GM23338 (cell line): Measurements from ENCODE around the gene ISG15. TPM values are rescaled to one million over a fixed set of nuclear protein-coding genes. Genes with fewer than 3 reads are reported as not detected.

ENCODE experiments used
- ATAC-seq: fragments of 200-7000 bp; cut with Tn5 transposase; 3 replicates; pipeline ENCODE4 v1.9.1; 2020
- DNase-seq: peaks from one replicate; pipeline ENCODE4 v3.0.0-alpha.2; 2015; ENCODE audit warnings: low spot score
- H2AFZ ChIP-seq: fragments of 200-600 bp; sonication (generic); 2 replicates; pipeline ENCODE4 v1.8.0; 2016; ENCODE audit warnings: antibody characterized with exemption, mild to moderate bottlenecking, moderate library complexity
- H3F3A ChIP-seq: fragments of 200-600 bp; sonication (generic); replicated peaks from 2 replicates; pipeline ENCODE4 v1.8.0; 2017; ENCODE audit warnings: antibody characterized with exemption, mixed run types, low read depth
- H3K27ac ChIP-seq: fragments of 200-600 bp; sonication (generic); 2 replicates; pipeline ENCODE4 v1.6.1; 2016; ENCODE audit warnings: low read depth
- H3K27me3 ChIP-seq: fragments of 200-600 bp; sonication (generic); 2 replicates; pipeline ENCODE4 v1.8.0; 2016; ENCODE audit warnings: mild to moderate bottlenecking, mixed run types, moderate library complexity; ENCODE audit not compliant: insufficient read depth
- H3K36me3 ChIP-seq: fragments of 200-600 bp; sonication (generic); 2 replicates; pipeline ENCODE4 v1.8.0; 2016; ENCODE audit warnings: mild to moderate bottlenecking; ENCODE audit not compliant: insufficient read depth
- H3K4me1 ChIP-seq: fragments of 200-600 bp; sonication (generic); 2 replicates; pipeline ENCODE4 v1.8.0; 2016; ENCODE audit warnings: mild to moderate bottlenecking, moderate library complexity; ENCODE audit not compliant: insufficient read depth
- H3K4me2 ChIP-seq: fragments of 200-600 bp; sonication (generic); 2 replicates; pipeline ENCODE4 v1.7.1; 2017; ENCODE audit warnings: mixed run types
- H3K4me3 ChIP-seq: fragments of 200-600 bp; sonication (generic); 2 replicates; pipeline ENCODE4 v1.6.1; 2016; ENCODE audit warnings: mixed run types
- H3K79me2 ChIP-seq: fragments of 200-600 bp; sonication (generic); replicated peaks from 2 replicates; pipeline ENCODE4 v1.8.0; 2017; ENCODE audit warnings: mild to moderate bottlenecking; ENCODE audit not compliant: insufficient read depth
- H3K9me2 ChIP-seq: fragments of 200-600 bp; sonication (generic); 2 replicates; pipeline ENCODE4 v1.8.0; 2017; ENCODE audit not compliant: insufficient read depth
- H4K20me1 ChIP-seq: fragments of 200-600 bp; sonication (generic); replicated peaks from 2 replicates; pipeline ENCODE4 v1.8.0; 2017; ENCODE audit warnings: mild to moderate bottlenecking; ENCODE audit not compliant: insufficient read depth
- H3K27ac Mint-ChIP-seq: 2 replicates; pipeline ENCODE4 v1.8.0; 2020; ENCODE audit warnings: inconsistent platforms, mild to moderate bottlenecking, moderate library complexity, mixed read lengths
- H3K27me3 Mint-ChIP-seq: 3 replicates; pipeline ENCODE4 v1.8.0; 2022; ENCODE audit warnings: low read depth, mild to moderate bottlenecking, moderate library complexity, mixed read lengths, inconsistent platforms; ENCODE audit not compliant: insufficient read depth, poor library complexity
- H3K36me3 Mint-ChIP-seq: 3 replicates; pipeline ENCODE4 v1.8.0; 2021; ENCODE audit warnings: low read depth, mild to moderate bottlenecking, inconsistent platforms, moderate library complexity, mixed read lengths
- H3K4me1 Mint-ChIP-seq: 3 replicates; pipeline ENCODE4 v1.8.0; 2020; ENCODE audit warnings: mild to moderate bottlenecking, inconsistent platforms, mixed read lengths
- H3K4me3 Mint-ChIP-seq: 3 replicates; pipeline ENCODE4 v1.8.0; 2021; ENCODE audit warnings: moderate library complexity, mild to moderate bottlenecking, inconsistent platforms, mixed read lengths
- H3K9me3 Mint-ChIP-seq: 3 replicates; pipeline ENCODE4 v1.8.0; 2020; ENCODE audit warnings: moderate library complexity, mild to moderate bottlenecking, inconsistent platforms, mixed read lengths
- CREB1 ChIP-seq: fragments of 250-450 bp; sonication (Bioruptor Pico); IDR thresholded peaks from 2 replicates; pipeline ENCODE4 v1.5.0; 2020; ENCODE audit warnings: low read depth, mild to moderate bottlenecking, moderate library complexity
- EZH2 ChIP-seq: fragments of 200-600 bp; sonication (generic); IDR thresholded peaks from one replicate; pipeline ENCODE4 v1.8.0; 2017; ENCODE audit warnings: antibody characterized with exemption, mild to moderate bottlenecking, low read depth; ENCODE audit not compliant: unreplicated experiment
- EZH2phosphoT487 ChIP-seq: fragments of 200-600 bp; sonication (generic); IDR thresholded peaks from one replicate; pipeline ENCODE4 v1.8.1; 2018; ENCODE audit warnings: antibody characterized with exemption; ENCODE audit not compliant: unreplicated experiment
- JUNB ChIP-seq: IDR thresholded peaks from one replicate; pipeline ENCODE4 v1.6.1; 2016; ENCODE audit warnings: antibody characterized with exemption; ENCODE audit not compliant: unreplicated experiment
- NANOG ChIP-seq: IDR thresholded peaks from 2 replicates; pipeline ENCODE4 v1.6.1; 2016; ENCODE audit warnings: antibody characterized with exemption, borderline replicate concordance
- POLR2AphosphoS5 ChIP-seq: IDR thresholded peaks from 2 replicates; pipeline ENCODE4 v1.6.1; 2016; ENCODE audit warnings: antibody characterized with exemption, low read depth
- STAT1 ChIP-seq: IDR thresholded peaks from one replicate; pipeline ENCODE4 v1.6.1; 2016; ENCODE audit warnings: antibody characterized with exemption; ENCODE audit not compliant: unreplicated experiment
- ZNF114 ChIP-seq: fragments of 250-450 bp; sonication (Bioruptor Pico); IDR thresholded peaks from 2 replicates; pipeline ENCODE4 v1.5.0; 2020; ENCODE audit warnings: mild to moderate bottlenecking, moderate library complexity
- ZNF331 ChIP-seq: fragments of 250-450 bp; sonication (Bioruptor Pico); IDR thresholded peaks from 2 replicates; pipeline ENCODE4 v1.5.0; 2020; ENCODE audit warnings: low read depth, mild to moderate bottlenecking, moderate library complexity
- polyA plus RNA-seq: library from polyadenylated mRNA; unstranded; fragments of >200 nt; fragmentation: Nextera tagmentation; extraction: Ambion mirVana; gene quantifications from 2 replicates; pipeline ENCODE4 v1.2.1, GENCODE V29; 2016
- total RNA-seq: library from RNA; depleted of rRNA; stranded (reverse); fragments of >200 nt; shearing (Covaris generic); gene quantifications from 2 replicates; pipeline ENCODE4 v1.2.3, GENCODE V29; 2014
- TF ChIP-seq, protein P1 (sequence below), 2 experiments: fragments of 200-600 bp in 1 of 2; sonication (generic) in 1 of 2; conservative IDR thresholded peaks; 2 replicates each; pipeline versions ENCODE4 v1.5.1 to v1.6.1; 2016 to 2017; ENCODE audit warnings: antibody characterized with exemption in 2 of 2, low read depth in 2 of 2, mild to moderate bottlenecking in 2 of 2, moderate library complexity in 1 of 2
- TF ChIP-seq, protein P2 (sequence below): IDR thresholded peaks from 2 replicates; pipeline ENCODE4 v1.6.1; 2016; ENCODE audit warnings: antibody characterized with exemption
- TF ChIP-seq, protein P3 (sequence below): IDR thresholded peaks from one replicate; pipeline ENCODE4 v1.6.1; 2018; ENCODE audit warnings: antibody characterized with exemption; ENCODE audit not compliant: unreplicated experiment
- TF ChIP-seq, protein P4 (sequence below): fragments of 250-450 bp; sonication (Bioruptor Pico); IDR thresholded peaks from 2 replicates; pipeline ENCODE4 v1.5.0; 2020; ENCODE audit warnings: mild to moderate bottlenecking, moderate library complexity

ISG15 gene
- total and polyA plus RNA-seq, 2 experiments from 2014 or later, result 52.9 to 101 TPM

DNA sequence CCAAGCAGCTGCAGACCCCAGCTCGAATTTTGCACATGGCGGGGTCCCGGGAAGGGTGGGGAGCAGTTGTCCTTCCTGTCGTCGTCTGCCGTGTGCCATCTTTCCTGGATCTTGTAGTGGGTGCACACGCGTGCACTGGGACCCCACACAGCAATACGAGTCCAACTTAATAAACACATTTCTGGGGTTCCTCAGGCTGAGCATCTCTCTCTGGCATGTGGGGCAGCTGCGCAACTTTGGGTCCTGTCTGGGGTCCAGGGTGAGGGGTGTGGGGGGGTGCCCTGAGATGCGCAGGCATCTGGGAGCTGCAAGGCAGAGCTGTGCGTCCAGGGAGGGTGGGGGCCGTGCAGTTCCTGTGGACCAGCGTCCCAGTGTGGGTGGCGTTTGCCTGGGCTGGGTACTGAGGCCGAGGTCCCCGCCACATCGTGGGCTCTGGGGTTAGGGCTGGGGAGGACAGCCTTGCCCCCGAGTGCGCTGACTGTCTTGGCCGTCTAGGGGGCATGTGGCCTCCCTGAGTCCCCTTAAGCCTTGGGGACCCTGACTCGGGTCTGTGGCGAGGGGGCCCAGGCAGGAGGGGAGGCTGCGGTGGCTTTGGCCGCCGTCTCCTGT, 47.7 kb upstream of the ISG15 start:
- TF ChIP-seq, protein P1, sequence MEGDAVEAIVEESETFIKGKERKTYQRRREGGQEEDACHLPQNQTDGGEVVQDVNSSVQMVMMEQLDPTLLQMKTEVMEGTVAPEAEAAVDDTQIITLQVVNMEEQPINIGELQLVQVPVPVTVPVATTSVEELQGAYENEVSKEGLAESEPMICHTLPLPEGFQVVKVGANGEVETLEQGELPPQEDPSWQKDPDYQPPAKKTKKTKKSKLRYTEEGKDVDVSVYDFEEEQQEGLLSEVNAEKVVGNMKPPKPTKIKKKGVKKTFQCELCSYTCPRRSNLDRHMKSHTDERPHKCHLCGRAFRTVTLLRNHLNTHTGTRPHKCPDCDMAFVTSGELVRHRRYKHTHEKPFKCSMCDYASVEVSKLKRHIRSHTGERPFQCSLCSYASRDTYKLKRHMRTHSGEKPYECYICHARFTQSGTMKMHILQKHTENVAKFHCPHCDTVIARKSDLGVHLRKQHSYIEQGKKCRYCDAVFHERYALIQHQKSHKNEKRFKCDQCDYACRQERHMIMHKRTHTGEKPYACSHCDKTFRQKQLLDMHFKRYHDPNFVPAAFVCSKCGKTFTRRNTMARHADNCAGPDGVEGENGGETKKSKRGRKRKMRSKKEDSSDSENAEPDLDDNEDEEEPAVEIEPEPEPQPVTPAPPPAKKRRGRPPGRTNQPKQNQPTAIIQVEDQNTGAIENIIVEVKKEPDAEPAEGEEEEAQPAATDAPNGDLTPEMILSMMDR (conservative IDR thresholded peaks at IDR 0.05; ENCODE audit: low read depth in 2 of 2), result no peak
- TF ChIP-seq, protein P2, sequence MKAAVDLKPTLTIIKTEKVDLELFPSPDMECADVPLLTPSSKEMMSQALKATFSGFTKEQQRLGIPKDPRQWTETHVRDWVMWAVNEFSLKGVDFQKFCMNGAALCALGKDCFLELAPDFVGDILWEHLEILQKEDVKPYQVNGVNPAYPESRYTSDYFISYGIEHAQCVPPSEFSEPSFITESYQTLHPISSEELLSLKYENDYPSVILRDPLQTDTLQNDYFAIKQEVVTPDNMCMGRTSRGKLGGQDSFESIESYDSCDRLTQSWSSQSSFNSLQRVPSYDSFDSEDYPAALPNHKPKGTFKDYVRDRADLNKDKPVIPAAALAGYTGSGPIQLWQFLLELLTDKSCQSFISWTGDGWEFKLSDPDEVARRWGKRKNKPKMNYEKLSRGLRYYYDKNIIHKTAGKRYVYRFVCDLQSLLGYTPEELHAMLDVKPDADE, result no peak
- TF ChIP-seq STAT1 (no peak), EZH2 (no peak), EZH2phosphoT487 (no peak), ZNF331 (CRISPR knock-in tag) (no peak), NANOG (no peak), CREB1 (CRISPR knock-in tag) (no peak), JUNB (no peak), POLR2AphosphoS5 (no peak), ZNF114 (CRISPR knock-in tag) (no peak)
- TF ChIP-seq, protein P3, sequence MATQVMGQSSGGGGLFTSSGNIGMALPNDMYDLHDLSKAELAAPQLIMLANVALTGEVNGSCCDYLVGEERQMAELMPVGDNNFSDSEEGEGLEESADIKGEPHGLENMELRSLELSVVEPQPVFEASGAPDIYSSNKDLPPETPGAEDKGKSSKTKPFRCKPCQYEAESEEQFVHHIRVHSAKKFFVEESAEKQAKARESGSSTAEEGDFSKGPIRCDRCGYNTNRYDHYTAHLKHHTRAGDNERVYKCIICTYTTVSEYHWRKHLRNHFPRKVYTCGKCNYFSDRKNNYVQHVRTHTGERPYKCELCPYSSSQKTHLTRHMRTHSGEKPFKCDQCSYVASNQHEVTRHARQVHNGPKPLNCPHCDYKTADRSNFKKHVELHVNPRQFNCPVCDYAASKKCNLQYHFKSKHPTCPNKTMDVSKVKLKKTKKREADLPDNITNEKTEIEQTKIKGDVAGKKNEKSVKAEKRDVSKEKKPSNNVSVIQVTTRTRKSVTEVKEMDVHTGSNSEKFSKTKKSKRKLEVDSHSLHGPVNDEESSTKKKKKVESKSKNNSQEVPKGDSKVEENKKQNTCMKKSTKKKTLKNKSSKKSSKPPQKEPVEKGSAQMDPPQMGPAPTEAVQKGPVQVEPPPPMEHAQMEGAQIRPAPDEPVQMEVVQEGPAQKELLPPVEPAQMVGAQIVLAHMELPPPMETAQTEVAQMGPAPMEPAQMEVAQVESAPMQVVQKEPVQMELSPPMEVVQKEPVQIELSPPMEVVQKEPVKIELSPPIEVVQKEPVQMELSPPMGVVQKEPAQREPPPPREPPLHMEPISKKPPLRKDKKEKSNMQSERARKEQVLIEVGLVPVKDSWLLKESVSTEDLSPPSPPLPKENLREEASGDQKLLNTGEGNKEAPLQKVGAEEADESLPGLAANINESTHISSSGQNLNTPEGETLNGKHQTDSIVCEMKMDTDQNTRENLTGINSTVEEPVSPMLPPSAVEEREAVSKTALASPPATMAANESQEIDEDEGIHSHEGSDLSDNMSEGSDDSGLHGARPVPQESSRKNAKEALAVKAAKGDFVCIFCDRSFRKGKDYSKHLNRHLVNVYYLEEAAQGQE, result no peak
- TF ChIP-seq, protein P4, sequence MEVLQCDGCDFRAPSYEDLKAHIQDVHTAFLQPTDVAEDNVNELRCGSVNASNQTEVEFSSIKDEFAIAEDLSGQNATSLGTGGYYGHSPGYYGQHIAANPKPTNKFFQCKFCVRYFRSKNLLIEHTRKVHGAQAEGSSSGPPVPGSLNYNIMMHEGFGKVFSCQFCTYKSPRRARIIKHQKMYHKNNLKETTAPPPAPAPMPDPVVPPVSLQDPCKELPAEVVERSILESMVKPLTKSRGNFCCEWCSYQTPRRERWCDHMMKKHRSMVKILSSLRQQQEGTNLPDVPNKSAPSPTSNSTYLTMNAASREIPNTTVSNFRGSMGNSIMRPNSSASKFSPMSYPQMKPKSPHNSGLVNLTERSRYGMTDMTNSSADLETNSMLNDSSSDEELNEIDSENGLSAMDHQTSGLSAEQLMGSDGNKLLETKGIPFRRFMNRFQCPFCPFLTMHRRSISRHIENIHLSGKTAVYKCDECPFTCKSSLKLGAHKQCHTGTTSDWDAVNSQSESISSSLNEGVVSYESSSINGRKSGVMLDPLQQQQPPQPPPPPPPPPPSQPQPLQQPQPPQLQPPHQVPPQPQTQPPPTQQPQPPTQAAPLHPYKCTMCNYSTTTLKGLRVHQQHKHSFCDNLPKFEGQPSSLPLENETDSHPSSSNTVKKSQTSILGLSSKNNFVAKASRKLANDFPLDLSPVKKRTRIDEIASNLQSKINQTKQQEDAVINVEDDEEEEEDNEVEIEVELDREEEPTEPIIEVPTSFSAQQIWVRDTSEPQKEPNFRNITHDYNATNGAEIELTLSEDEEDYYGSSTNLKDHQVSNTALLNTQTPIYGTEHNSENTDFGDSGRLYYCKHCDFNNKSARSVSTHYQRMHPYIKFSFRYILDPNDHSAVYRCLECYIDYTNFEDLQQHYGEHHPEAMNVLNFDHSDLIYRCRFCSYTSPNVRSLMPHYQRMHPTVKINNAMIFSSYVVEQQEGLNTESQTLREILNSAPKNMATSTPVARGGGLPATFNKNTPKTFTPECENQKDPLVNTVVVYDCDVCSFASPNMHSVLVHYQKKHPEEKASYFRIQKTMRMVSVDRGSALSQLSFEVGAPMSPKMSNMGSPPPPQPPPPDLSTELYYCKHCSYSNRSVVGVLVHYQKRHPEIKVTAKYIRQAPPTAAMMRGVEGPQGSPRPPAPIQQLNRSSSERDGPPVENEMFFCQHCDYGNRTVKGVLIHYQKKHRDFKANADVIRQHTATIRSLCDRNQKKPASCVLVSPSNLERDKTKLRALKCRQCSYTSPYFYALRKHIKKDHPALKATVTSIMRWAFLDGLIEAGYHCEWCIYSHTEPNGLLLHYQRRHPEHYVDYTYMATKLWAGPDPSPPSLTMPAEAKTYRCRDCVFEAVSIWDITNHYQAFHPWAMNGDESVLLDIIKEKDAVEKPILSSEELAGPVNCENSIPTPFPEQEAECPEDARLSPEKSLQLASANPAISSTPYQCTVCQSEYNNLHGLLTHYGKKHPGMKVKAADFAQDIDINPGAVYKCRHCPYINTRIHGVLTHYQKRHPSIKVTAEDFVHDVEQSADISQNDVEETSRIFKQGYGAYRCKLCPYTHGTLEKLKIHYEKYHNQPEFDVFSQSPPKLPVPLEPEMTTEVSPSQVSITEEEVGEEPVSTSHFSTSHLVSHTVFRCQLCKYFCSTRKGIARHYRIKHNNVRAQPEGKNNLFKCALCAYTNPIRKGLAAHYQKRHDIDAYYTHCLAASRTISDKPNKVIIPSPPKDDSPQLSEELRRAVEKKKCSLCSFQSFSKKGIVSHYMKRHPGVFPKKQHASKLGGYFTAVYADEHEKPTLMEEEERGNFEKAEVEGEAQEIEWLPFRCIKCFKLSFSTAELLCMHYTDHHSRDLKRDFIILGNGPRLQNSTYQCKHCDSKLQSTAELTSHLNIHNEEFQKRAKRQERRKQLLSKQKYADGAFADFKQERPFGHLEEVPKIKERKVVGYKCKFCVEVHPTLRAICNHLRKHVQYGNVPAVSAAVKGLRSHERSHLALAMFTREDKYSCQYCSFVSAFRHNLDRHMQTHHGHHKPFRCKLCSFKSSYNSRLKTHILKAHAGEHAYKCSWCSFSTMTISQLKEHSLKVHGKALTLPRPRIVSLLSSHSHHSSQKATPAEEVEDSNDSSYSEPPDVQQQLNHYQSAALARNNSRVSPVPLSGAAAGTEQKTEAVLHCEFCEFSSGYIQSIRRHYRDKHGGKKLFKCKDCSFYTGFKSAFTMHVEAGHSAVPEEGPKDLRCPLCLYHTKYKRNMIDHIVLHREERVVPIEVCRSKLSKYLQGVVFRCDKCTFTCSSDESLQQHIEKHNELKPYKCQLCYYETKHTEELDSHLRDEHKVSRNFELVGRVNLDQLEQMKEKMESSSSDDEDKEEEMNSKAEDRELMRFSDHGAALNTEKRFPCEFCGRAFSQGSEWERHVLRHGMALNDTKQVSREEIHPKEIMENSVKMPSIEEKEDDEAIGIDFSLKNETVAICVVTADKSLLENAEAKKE (CRISPR knock-in tag), result no peak
- no peak for ATAC-seq
- peaks cover 7% of the 10 kb centered on the region for H3F3A ChIP-seq
- no peak for DNase-seq
- H3K4me3 Mint-ChIP-seq, result no peak overlapping the region
- H3K27ac Mint-ChIP-seq, result no peak overlapping the region
- H3K4me1 Mint-ChIP-seq, result no peaks in the 10 kb centered on the region; the same call in 2 of the 3 replicates
- H3K36me3 ChIP-seq, result no peaks in the 10 kb centered on the region
- H3K27me3 ChIP-seq, result peaks cover 40% of the 10 kb centered on the region
- 0 out of 2 replicates have a peak, but pooled peaks cover 2% of the 10 kb centered on the region for H4K20me1 ChIP-seq
- H3K4me2 ChIP-seq, result peak overlapping the region; percentile 92; the same call in 1 of the 2 replicates
- H3K36me3 Mint-ChIP-seq, result peaks cover 2% of the 10 kb centered on the region; the same call in 1 of the 3 replicates
- peaks cover 41% of the 10 kb centered on the region for H3K27me3 Mint-ChIP-seq
- H2AFZ ChIP-seq, result no peak overlapping the region
- peak overlapping the region; percentile 68 for H3K4me3 ChIP-seq
- no peaks in the 10 kb centered on the region; the same call in 1 of the 2 replicates for H3K4me1 ChIP-seq
- H3K27ac ChIP-seq, result no peak overlapping the region
- no peaks in the 10 kb centered on the region for H3K9me3 Mint-ChIP-seq
- no peaks in the 10 kb centered on the region for H3K79me2 ChIP-seq
- H3K9me2 ChIP-seq, result no peaks in the 10 kb centered on the region
